HFF-Myc (cell line): ENCODE measurements around the gene COL26A1.

Source experiments
- DNase-seq: peaks from one replicate; pipeline ENCODE4 v3.0.0-alpha.2; 2011; ENCODE audit warnings: low read depth; ENCODE audit errors: extremely low read depth
- H3K4me3 ChIP-seq: replicated peaks from 2 replicates; pipeline ENCODE4 v1.5.1; 2011; ENCODE audit warnings: low read depth, mild to moderate bottlenecking, control low read depth, low read length
- TF ChIP-seq, protein P1 (sequence below): IDR thresholded peaks from 2 replicates; pipeline ENCODE4 v1.5.1; 2012; ENCODE audit warnings: mild to moderate bottlenecking, low read depth, low read length, control low read depth; ENCODE audit errors: missing control alignments

The COL26A1 gene

DNA sequence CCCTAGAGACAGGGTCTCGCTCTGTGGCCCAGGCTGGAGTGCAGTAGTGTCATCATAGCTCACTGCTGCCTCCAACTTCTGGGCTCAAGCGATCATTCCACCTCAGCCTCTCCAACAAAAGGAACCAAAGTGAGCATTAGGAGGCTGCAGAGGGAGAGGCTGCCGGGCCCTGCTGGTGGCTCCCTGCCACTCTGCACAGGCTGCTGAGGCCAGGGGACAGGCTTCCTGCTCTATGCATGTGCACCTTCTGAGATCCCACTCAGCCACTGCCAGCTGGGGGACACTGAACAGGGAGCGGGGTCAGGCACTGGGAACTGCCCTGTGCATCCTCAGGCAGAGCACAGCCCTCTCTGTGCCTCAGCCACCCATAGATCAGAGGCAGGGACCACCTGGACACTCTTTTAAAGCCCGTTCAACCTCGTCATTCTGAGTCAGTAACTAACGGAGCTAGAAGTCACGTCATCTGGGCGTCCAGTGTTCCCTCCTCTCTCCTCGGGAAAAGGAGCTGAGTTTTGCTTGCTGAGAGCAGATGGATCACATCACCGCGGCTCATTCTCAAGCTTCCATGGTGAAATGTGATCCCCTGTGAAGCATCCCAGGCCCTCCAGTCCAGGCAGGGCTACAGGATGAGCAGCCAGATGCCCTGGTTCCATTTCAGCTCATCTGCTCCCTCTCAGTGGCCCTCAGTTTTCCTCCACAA lies 156.8 kb downstream of the COL26A1 start:
- H3K4me3 ChIP-seq = no peak overlapping the region
- peak; percentile 93 for DNase-seq
- TF ChIP-seq, protein P1, sequence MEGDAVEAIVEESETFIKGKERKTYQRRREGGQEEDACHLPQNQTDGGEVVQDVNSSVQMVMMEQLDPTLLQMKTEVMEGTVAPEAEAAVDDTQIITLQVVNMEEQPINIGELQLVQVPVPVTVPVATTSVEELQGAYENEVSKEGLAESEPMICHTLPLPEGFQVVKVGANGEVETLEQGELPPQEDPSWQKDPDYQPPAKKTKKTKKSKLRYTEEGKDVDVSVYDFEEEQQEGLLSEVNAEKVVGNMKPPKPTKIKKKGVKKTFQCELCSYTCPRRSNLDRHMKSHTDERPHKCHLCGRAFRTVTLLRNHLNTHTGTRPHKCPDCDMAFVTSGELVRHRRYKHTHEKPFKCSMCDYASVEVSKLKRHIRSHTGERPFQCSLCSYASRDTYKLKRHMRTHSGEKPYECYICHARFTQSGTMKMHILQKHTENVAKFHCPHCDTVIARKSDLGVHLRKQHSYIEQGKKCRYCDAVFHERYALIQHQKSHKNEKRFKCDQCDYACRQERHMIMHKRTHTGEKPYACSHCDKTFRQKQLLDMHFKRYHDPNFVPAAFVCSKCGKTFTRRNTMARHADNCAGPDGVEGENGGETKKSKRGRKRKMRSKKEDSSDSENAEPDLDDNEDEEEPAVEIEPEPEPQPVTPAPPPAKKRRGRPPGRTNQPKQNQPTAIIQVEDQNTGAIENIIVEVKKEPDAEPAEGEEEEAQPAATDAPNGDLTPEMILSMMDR = no peak

DNA sequence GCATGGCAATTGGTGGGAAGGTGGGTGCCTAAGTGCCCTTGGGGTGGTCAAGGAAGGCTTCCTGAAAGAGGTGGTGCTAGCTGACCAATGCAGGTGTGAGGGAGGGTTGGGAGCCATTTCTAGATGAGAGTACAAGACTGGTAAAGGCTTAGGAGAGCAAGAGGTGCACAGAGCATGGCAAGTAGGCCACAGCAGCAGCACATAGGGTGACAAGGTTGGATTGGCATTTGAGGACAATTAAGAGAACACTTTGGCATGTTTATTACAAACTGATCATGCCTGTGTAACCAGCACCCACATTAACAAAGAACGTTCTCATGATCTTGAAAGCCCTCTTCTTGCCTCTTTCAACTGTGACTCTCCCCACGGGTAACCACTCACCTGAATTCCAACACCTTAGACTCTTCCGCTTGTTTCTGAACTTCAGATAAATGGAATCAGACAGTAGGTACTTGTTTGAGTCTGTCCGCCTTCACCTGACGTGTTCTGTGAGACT lies 158.8 kb downstream of the COL26A1 start:
- TF ChIP-seq, protein P1 = no peak
- no peak for DNase-seq
- H3K4me3 ChIP-seq = no peak overlapping the region

GRCh38 chr7:101522021-101522420 lies 159.3 kb downstream of the COL26A1 start:
- H3K4me3 ChIP-seq = no peak overlapping the region
- TF ChIP-seq, protein P1 = no peak
- no peak for DNase-seq

GRCh38 chr7:101527844-101528667 lies 165.4 kb downstream of the COL26A1 start:
- TF ChIP-seq, protein P1 = no peak
- DNase-seq = peak; percentile 25
- H3K4me3 ChIP-seq = no peak overlapping the region

- TF ChIP-seq, protein P1 = no peak
- no peak overlapping the region for H3K4me3 ChIP-seq
- DNase-seq = no peak
Measured at GRCh38 chr7:101529560-101529959, 166.9 kb downstream of the COL26A1 start.

DNA sequence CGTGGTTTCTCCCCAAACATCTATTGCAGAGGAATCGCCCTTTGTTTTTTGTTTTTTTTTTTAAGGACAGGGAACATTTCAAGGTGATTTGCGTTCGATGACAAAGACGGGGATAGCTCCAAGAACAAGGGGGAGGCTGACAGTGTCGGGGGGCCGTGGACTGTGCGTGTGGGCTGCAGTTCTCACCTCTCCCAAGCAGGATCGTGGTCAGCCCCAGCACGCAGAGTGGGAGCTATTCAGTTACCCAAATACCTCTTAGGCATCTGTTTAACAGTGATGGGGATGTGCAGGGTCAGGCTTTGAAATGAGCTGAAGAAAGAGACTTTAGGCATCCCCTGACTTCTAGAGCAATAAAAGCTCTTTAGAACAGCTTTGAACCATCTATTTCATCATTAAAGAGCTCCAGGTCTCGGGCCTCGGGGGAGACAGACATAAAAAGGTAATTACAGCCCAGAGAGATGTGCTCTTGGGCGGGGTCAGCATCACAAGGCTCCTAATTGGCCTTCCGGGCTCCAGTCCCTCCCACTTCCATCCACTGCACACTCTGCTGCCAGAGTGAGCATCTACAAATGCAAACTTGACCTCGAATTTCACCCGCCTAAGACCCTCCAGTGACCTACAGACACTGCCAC lies 169.2 kb downstream of the COL26A1 start:
- TF ChIP-seq, protein P1 = no peak
- DNase-seq = no peak
- no peak overlapping the region for H3K4me3 ChIP-seq
